ENCODE results near the gene TMEM37.

The TMEM37 gene

DNA sequence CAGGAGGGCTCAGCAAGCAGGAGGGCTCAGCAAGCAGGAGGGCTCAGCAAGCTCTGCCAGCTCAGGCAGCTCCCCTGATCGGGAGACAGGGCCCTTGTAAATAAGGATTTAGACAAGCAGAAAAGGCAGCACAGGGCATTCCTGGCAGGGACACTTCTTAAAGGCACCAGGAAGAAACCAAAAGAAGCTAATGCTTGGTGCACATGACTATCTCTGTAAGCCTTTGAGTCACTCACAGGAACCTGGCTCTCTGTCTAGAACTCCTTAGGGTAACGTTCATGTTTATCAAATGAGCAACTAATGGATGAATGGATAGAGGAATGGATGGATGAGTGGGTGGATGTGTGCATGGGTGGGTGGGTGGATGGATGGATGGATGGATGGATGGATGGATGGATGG is 28.4 kb downstream of the TMEM37 start:
- no peak for DNase-seq (ENCODE audit: insufficient read length, low spot score)
- no peak for FAIRE-seq
- TF ChIP-seq, protein P1, sequence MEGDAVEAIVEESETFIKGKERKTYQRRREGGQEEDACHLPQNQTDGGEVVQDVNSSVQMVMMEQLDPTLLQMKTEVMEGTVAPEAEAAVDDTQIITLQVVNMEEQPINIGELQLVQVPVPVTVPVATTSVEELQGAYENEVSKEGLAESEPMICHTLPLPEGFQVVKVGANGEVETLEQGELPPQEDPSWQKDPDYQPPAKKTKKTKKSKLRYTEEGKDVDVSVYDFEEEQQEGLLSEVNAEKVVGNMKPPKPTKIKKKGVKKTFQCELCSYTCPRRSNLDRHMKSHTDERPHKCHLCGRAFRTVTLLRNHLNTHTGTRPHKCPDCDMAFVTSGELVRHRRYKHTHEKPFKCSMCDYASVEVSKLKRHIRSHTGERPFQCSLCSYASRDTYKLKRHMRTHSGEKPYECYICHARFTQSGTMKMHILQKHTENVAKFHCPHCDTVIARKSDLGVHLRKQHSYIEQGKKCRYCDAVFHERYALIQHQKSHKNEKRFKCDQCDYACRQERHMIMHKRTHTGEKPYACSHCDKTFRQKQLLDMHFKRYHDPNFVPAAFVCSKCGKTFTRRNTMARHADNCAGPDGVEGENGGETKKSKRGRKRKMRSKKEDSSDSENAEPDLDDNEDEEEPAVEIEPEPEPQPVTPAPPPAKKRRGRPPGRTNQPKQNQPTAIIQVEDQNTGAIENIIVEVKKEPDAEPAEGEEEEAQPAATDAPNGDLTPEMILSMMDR (IDR thresholded peaks at IDR 0.05; ENCODE audit: insufficient read depth, missing control alignments): no peak

DNA sequence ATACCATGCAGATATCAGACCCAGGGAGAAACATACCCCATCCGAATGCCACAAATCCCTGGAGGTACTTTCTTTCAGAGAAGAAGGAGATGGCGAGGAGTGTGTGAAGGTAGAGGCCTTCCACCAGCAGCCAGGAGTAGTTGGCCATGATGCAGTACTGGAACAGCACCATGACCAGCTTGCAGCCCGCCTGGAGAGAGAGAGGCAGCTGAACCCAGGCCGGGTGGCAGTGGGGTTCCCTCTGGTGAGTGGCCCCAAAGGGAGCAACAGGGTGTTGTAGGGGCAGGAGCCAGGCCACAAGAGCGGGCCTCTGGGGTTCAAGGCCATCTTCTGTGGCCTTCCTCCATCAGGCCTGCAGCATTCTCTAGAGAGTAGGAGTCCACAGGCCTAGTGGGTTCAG is 30.2 kb downstream of the TMEM37 start:
- TF ChIP-seq, protein P1 (IDR thresholded peaks at IDR 0.05; ENCODE audit: insufficient read depth, missing control alignments): no peak
- FAIRE-seq (no peak), DNase-seq (ENCODE audit: insufficient read length, low spot score) (no peak)

DNA sequence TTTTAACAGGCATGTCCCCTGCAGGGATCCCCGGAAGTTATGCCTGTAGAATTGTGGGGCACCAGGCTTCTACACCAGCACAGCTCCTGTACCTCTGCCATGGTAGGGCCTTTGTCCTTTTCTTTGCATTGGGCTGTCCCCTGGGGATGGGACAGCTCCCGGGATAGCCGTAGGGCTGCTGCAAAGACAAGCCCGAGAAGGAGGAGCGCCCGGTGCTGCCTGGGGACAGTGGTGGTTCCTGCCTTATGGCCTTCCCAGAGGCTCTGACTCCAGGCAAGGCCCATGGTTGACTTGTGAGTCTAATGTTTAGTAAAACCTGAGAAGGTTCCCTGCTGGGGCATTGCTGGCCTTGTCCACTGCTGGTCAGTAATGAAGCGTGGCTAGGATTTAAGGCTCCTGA is 30.9 kb downstream of the TMEM37 start:
- DNase-seq (ENCODE audit: insufficient read length, low spot score) (no peak), FAIRE-seq (no peak)
- TF ChIP-seq, protein P1 (IDR thresholded peaks at IDR 0.05; ENCODE audit: insufficient read depth, missing control alignments): no peak

DNA sequence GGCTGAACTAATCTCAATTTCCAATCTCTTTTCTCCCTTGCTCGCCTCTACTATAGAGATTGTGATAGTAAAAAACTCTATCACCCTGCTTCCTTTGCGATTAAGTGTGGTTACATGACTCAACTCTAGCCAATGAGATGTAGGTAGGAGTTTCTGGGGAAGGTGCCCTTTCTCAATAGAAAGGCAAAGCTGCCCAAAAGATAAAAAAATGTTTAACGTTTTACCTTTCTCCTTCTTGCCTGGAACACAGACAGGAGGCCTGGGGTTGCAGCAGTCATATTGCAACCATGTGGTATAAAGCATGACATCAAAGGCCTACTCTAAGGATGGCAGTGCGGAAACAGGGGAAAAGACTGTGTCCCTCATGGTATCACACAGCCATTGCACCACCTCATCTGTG is 31.5 kb downstream of the TMEM37 start:
- DNase-seq (ENCODE audit: insufficient read length, low spot score) (no peak), FAIRE-seq (no peak)
- TF ChIP-seq, protein P1 (IDR thresholded peaks at IDR 0.05; ENCODE audit: insufficient read depth, missing control alignments): no peak

DNA sequence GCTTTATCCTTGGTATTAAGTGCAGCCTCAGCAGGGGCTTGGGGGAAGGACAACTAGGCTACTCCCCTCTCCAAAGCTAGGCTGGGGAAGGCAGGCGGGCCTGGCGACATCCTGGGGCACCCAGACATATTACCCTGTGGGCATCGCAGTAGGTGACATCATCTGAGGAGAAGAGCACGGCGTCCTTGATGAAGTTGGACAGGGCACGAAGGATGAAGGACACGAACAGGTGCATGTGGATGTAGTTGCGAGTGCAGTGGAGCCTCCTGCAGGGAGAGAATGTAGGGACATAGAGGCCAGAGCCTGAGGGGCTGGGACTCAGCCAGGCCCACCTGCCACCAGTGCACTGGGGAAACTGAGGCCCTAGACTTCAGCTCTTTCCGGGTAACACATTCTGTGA is 32.3 kb downstream of the TMEM37 start:
- TF ChIP-seq, protein P1 (IDR thresholded peaks at IDR 0.05; ENCODE audit: insufficient read depth, missing control alignments): no peak
- DNase-seq (ENCODE audit: insufficient read length, low spot score) (no peak), FAIRE-seq (no peak)

DNA sequence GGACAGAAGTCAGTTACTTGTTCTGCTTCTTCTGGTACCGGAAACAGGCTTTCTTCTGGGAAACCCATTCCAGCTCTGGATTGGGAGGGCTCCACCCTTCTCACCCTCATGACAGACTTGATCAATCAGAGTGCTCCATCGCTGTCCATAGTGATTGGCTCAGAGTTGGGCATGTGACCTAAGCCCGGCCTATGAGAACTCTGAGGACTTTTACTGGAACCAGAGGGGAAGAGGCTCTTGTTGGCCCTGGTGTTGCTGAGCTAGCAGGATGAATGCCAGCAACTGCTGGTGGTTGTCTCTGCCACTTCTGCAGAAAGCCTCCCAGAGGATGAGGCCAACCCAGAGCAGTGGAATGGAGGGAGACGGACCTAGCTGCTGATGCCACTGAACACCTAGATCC is 33.3 kb downstream of the TMEM37 start:
- TF ChIP-seq, protein P1 (IDR thresholded peaks at IDR 0.05; ENCODE audit: insufficient read depth, missing control alignments): no peak
- DNase-seq (ENCODE audit: insufficient read length, low spot score): no peak
- FAIRE-seq: no peak

DNA sequence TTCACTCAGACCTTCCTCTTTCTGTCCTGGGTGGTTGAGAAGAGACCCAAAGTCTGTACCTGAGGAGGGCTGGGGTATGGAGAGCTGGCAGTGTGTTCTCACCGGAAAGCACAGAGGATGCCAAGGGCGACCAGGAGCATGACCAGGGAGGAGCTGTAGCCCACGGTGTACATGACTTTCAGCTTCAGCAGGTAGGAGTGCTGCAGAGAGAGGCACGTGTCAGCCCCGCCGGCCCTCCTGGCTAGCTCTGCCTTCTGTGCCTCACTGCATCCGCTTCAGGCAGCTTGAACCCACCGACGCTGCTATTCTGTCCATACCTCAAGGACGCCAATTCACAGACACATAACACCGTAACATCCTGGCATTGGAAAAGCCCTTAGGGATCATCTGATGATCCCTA is 34.0 kb downstream of the TMEM37 start:
- DNase-seq (ENCODE audit: insufficient read length, low spot score): no peak
- no peak for FAIRE-seq
- TF ChIP-seq, protein P1 (IDR thresholded peaks at IDR 0.05; ENCODE audit: insufficient read depth, missing control alignments): no peak

Data from D721Med (cell line).